Thymus (tissue), 11 donors: Measurements from ENCODE around the gene FBXO34. TPM values are rescaled to one million over a fixed set of nuclear protein-coding genes. Genes with fewer than 3 reads are reported as not detected.
"Not testable (repeated sequence)": the region's sequence is repeated elsewhere in the genome, so short reads cannot be mapped to it uniquely, and the experiment has no call there.

Source experiments
- DNase-seq, 9 donors: peaks; one replicate each; pipeline ENCODE4 v3.0.0-alpha.2; 2013; ENCODE audit warnings: low spot score in 9 of 9, low read depth in 6 of 9, missing footprints in 1 of 9
- H3K27ac ChIP-seq, 2 donors: one replicate each; pipeline ENCODE4 v1.5.1; 2013; ENCODE audit warnings: control low read depth in 1 of 2, low read depth in 1 of 2, low read length in 1 of 2, mild to moderate bottlenecking in 1 of 2, moderate library complexity in 1 of 2
- H3K27me3 ChIP-seq, 2 donors: one replicate each; pipeline ENCODE4 v1.5.1; 2013; ENCODE audit warnings: low read length in 1 of 2; ENCODE audit not compliant: control insufficient read depth in 2 of 2, insufficient read depth in 1 of 2
- H3K36me3 ChIP-seq, 2 donors: one replicate each; pipeline ENCODE4 v1.5.1; 2013; ENCODE audit warnings: low read length in 1 of 2, mild to moderate bottlenecking in 1 of 2, moderate library complexity in 1 of 2; ENCODE audit not compliant: control insufficient read depth in 2 of 2, insufficient read depth in 2 of 2
- H3K4me1 ChIP-seq, 2 donors: one replicate each; pipeline ENCODE4 v1.5.1; 2013; ENCODE audit warnings: low read length in 2 of 2; ENCODE audit not compliant: control insufficient read depth in 2 of 2, insufficient read depth in 2 of 2
- H3K4me3 ChIP-seq, 2 donors: one replicate each; pipeline ENCODE4 v1.5.1; 2013; ENCODE audit warnings: low read length in 2 of 2, control low read depth in 1 of 2, mild to moderate bottlenecking in 1 of 2
- H3K9me3 ChIP-seq, 2 donors: one replicate each; pipeline ENCODE4 v1.5.1; 2013; ENCODE audit warnings: low read length in 1 of 2, mild to moderate bottlenecking in 1 of 2; ENCODE audit not compliant: control insufficient read depth in 2 of 2, insufficient read depth in 1 of 2
- WGBS: extraction: QIAGEN DNeasy Blood & Tissue Kit; methylation state at CpG from one replicate; pipeline ENCODE4 v1.1.7; 2013; 5-methylcytosine and 5-hydroxymethylcytosine counted together
- polyA plus RNA-seq: library from polyadenylated mRNA; stranded (reverse); fragments of 200-250 nt; gene quantifications from one replicate; pipeline ENCODE4 v1.2.3, GENCODE V29; 2013
- total RNA-seq: library from RNA; stranded (reverse); fragments of 120-200 nt; gene quantifications from one replicate; pipeline ENCODE4 v1.2.4, GENCODE V29; 2013
- donor health status: healthy.

Gene FBXO34
- total and polyA plus RNA-seq, 2 donors, result 15.8 to 23.3 TPM

DNA sequence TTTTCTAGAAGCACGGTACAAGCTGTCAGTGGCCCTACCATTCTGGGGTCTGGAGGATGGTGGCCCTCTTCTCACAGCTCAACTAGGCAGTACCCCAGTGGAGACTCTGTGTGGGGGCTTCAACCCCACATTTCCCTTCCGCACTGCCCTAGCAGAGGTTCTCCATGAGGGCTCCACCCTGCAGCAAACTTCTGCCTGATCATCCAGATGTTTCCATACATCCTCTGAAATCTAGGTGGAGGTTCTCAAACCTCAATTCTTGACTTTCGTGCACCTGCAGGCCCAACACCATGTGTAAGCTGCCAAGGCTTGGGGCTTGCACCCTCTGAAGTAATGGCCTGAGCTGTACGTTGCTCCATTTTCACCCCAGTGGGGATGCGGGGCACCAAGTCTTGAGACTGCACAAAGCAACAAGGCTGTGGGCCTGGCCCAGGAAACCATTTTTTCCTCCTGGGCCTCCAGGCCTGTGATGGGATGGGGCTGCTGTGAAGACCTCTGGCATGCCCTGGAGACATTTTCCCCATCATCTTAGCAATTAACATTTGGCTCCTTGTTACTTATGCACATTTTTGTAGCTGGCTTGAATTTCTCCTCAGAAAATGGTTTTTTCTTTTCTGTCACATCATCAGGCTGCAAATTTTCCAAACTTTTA, 41.3 kb downstream of the FBXO34 start:
- H3K27me3 ChIP-seq, H3K4me3 ChIP-seq, DNase-seq, H3K36me3 ChIP-seq, H3K4me1 ChIP-seq, H3K27ac ChIP-seq: not testable (repeated sequence)
- WGBS, result 96% methylated on average over 5 of the region's 5 CpGs
- H3K9me3 ChIP-seq, result peaks cover 7 to 13% of the 10 kb centered on the region in 2 donors

DNA sequence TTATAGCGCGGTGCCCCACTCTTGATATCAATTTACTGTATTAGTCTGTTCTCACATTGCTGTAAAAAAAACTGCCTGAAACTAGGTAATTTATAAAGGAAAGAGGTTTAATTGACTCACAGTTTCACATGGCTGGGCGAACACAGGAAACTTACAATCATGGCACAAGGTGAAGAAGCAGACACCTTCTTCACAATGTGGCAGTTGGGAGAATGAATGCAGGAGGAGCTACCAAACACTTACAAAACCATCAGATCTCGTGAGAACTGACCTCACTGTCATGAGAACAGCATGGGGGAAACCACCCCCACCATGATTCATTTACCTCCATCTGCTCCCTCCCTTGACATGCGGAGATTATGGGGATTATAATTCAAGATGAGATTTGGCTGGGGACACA, 42.3 kb downstream of the FBXO34 start:
- no peaks in the 10 kb centered on the region for H3K4me1 ChIP-seq
- DNase-seq, result no peak
- 98% methylated on average over 5 of the region's 5 CpGs for WGBS
- H3K27ac ChIP-seq, result no peak overlapping the region
- no peaks in the 10 kb centered on the region for H3K27me3 ChIP-seq
- peaks cover 2 to 3% of the 10 kb centered on the region in 2 donors for H3K36me3 ChIP-seq
- H3K9me3 ChIP-seq, result peaks cover 7 to 13% of the 10 kb centered on the region in 2 donors
- H3K4me3 ChIP-seq, result no peak overlapping the region

DNA sequence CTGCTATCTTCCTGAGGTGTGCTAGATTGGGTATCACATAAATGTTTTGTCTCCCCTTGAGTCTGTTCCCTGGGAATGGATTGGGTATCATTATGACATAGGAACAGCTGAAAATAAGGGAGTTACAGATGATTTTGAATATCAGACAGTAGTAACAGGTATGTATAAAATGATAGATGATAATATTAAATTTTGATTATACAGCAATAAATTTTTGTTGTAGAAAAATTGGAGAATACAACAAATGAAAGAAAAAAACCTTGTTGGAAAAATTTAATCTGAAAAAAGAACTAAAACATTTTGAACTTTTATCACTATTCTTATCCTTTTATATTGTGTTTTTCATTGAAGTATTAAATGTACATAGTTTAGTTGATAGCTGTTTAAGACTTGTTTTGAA, 43.2 kb downstream of the FBXO34 start:
- Histone ChIP-seq H3K27ac (no peak overlapping the region), H3K9me3 (peaks cover 7 to 13% of the 10 kb centered on the region in 2 donors), H3K4me3 (no peak overlapping the region), H3K27me3 (no peaks in the 10 kb centered on the region), H3K36me3 (peaks cover 2 to 3% of the 10 kb centered on the region in 2 donors), H3K4me1 (no peaks in the 10 kb centered on the region)
- no peak for DNase-seq

DNA sequence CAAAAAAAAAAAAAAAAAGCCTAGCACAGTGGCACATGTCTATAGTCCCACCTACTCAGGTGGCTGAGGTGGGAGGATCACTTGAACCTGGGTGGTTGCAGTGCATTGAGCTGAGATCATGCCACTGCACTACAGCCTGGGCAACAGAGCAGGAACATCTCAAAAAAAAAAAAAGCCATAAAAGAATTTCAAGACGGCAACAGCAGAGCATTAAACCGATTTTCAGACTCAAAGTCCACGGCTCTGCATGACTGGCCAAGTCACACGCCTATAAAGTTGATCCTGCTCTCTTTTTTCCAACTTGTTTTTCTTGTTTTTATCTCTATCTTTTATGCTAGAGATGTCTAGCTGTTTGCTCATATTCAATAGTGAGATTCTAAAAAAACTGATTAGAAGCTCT, 45.3 kb downstream of the FBXO34 start:
- 97% methylated on average over 4 of the region's 4 CpGs for WGBS
- Histone ChIP-seq H3K27ac (no peak overlapping the region), H3K36me3 (peaks cover 5% of the 10 kb centered on the region in 2 donors), H3K27me3 (no peaks in the 10 kb centered on the region), H3K9me3 (peaks cover 7 to 13% of the 10 kb centered on the region in 2 donors), H3K4me3 (no peak overlapping the region), H3K4me1 (no peaks in the 10 kb centered on the region)
- no peak for DNase-seq

DNA sequence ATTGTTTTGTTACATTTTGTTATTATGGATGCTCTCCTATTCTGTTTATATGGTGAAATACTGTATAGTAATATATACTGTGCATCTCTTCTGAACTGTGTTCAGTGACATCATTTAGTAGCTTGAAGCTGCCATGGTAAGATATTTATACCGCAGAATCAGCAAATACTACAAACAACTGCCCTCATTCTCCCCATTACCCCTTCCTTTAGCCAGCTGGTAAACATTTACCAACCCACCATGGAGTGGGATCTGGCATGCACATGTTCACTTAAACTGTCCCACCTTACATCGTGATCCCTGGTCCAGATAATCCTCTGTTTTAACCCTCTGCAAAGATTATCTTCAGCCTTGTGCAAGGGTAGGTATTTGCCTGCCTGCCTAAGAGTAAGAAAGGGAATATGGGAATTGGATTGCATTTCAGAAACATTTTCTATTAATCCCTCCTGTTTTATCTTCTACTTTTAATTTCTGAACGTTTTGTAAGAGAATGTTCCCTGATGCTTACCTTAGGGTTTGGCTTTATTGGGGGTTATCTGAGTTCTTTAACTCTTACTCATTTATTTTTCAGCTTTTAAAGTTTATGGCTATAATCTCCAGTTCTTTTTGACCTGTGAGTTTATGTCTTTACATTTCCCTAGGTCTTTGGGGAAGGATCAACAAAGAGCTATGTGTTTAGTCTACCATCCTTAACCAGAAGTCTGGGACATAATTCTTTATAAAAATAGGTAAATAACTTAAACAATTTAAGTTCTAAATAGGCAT, 46.5 kb downstream of the FBXO34 start:
- H3K36me3 ChIP-seq, result peaks cover 5% of the 10 kb centered on the region in 2 donors
- 84% methylated on average over 3 of the region's 3 CpGs for WGBS
- H3K4me1 ChIP-seq, result no peaks in the 10 kb centered on the region
- H3K9me3 ChIP-seq, result peaks cover under 1 to 2% of the 10 kb centered on the region in 2 donors
- H3K27me3 ChIP-seq, result no peaks in the 10 kb centered on the region
- H3K27ac ChIP-seq, result no peak overlapping the region
- H3K4me3 ChIP-seq, result no peak overlapping the region
- no peak for DNase-seq

DNA sequence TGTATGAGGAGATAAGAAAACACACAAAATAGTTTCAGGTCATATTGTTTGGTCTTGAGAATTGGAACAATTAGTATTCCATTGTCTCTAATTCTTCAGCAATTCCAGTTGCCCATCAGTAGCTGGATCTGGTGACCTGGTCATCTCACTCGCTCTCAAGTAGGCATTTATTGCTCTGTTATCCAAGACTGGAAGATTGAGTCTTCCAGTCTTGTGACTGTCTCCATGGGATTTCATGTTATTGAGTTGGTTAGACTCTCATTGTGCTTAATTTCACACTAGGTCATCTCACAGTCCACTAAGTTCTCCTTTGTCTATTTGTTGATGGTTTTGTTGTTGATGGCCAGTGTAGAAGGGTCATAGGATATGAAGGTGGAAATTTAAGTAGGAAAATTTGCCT, 47.5 kb downstream of the FBXO34 start:
- H3K27me3 ChIP-seq, result no peaks in the 10 kb centered on the region
- no peaks in the 10 kb centered on the region for H3K9me3 ChIP-seq
- no peak overlapping the region for H3K27ac ChIP-seq
- WGBS, result 96% methylated on average over 1 of the region's 1 CpG
- peaks cover 5% of the 10 kb centered on the region in 2 donors for H3K36me3 ChIP-seq
- H3K4me1 ChIP-seq, result no peaks in the 10 kb centered on the region
- H3K4me3 ChIP-seq, result no peak overlapping the region
- no peak for DNase-seq

DNA sequence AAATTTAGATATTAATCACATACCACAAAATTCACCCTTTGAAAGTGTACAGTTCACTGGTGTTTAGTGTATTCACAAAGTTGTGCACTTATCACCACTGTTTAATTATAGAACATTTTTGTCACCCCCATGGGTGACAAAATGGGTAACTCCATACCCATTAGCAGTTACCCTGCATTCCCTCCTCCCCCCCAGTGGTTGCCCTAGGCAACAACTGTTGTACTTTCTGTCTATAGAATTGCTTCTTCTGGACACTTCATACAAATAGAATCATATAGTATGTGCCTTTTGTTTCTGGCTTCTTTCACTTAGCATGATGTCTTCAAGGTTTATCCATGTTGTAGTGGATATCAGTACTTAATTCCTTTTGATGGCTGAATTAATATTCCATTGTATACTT, 52.7 kb downstream of the FBXO34 start:
- Histone ChIP-seq H3K36me3 (peaks cover 3% of the 10 kb centered on the region in 2 donors), H3K9me3 (no peaks in the 10 kb centered on the region), H3K4me3 (no peak overlapping the region), H3K4me1 (no peaks in the 10 kb centered on the region), H3K27ac (no peak overlapping the region), H3K27me3 (no peaks in the 10 kb centered on the region)
- no peak for DNase-seq

DNA sequence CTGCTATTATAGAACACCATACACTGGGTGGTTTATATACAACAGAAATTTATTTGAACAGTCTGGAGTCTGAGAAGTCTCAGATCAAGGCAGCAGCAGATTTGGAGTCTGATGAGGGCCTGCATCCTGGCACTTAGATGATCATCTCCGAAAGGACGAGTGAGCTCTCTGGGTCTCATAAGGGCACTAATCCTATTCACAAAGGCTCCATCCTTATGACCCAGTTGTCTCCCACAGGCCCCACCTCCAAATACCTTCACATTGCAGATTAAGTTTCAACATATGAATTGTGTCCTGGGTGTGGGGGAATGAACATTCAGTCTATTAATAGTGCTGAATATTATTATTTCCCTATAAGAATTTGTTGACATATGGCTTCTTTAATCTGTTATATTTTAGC, 53.6 kb downstream of the FBXO34 start:
- no peak overlapping the region for H3K4me3 ChIP-seq
- H3K9me3 ChIP-seq, result no peaks in the 10 kb centered on the region
- no peaks in the 10 kb centered on the region for H3K4me1 ChIP-seq
- DNase-seq, result no peak
- peaks cover 3% of the 10 kb centered on the region in 2 donors for H3K36me3 ChIP-seq
- H3K27ac ChIP-seq, result no peak overlapping the region
- no peaks in the 10 kb centered on the region for H3K27me3 ChIP-seq
- WGBS, result 98% methylated on average over 2 of the region's 2 CpGs

DNA sequence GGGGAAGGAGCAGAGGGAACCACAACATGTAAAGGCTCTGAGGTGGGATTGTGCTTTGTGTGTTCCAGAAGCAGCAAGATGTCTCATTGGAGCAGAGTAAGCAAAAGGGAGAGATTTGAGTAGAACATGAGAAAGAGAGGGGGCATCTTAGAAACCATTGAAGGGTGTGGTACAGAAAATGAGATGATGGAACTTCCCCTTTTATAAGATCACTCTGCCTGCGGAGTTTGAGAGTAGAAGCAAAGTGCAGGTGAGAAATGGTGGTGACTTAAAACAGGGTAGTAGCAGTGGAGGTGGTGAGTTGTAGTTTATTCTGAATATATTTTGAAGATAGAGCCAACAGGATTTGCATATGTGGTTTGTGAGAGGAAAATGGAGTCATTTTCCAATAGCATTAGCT, 56.0 kb downstream of the FBXO34 start:
- Histone ChIP-seq H3K27ac (no peak overlapping the region), H3K27me3 (no peaks in the 10 kb centered on the region), H3K4me1 (no peaks in the 10 kb centered on the region), H3K9me3 (no peaks in the 10 kb centered on the region), H3K36me3 (no peaks in the 10 kb centered on the region), H3K4me3 (no peak overlapping the region)
- no peak for DNase-seq
- 54% methylated on average over 1 of the region's 1 CpG for WGBS
